CD14-positive monocyte (primary cell): ENCODE data around the gene INPP5A. TPM values are rescaled to one million over a fixed set of nuclear protein-coding genes. Genes with fewer than 3 reads are reported as not detected.
A peak's percentile ranks its signal among the peaks of the same experiment; 100 is the strongest.
"Not testable (repeated sequence)": the region's sequence is repeated elsewhere in the genome, so short reads cannot be mapped to it uniquely, and the experiment has no call there.

Experiments
- DNase-seq, 3 donors: peaks; one replicate each; pipeline ENCODE4 v3.0.0-alpha.2; 2011 to 2022
- H2AFZ ChIP-seq: 2 replicates; pipeline ENCODE4 v1.6.0; 2012; ENCODE audit warnings: mild to moderate bottlenecking, low read depth, low read length, inconsistent platforms; ENCODE audit not compliant: insufficient read depth, poor library complexity, severe bottlenecking
- H3K27ac ChIP-seq, 2 donors: 1 replicate in 1 of 2; 2 replicates in 1 of 2; pipeline ENCODE4 v1.5.1; 2012 to 2013; ENCODE audit warnings: low read length in 2 of 2, control low read depth in 1 of 2, inconsistent platforms in 1 of 2, low read depth in 1 of 2, mild to moderate bottlenecking in 1 of 2
- H3K27me3 ChIP-seq, 2 donors: one replicate each; pipeline versions ENCODE4 v1.6.0 to v1.6.1; 2011 to 2013; ENCODE audit warnings: low read length in 2 of 2; ENCODE audit not compliant: control insufficient read depth in 2 of 2, insufficient read depth in 2 of 2
- H3K36me3 ChIP-seq, 2 donors: replicated peaks in 1 of 2; 1 replicate in 1 of 2; 2 replicates in 1 of 2; pipeline versions ENCODE4 v1.5.1 to v1.6.1; 2012 to 2013; ENCODE audit warnings: low read length in 2 of 2, control low read depth in 1 of 2, inconsistent platforms in 1 of 2, mild to moderate bottlenecking in 1 of 2; ENCODE audit not compliant: insufficient read depth in 2 of 2, control insufficient read depth in 1 of 2
- H3K4me1 ChIP-seq, 2 donors: 1 replicate in 1 of 2; 2 replicates in 1 of 2; pipeline versions ENCODE4 v1.5.1 to v1.6.1; 2012 to 2013; ENCODE audit warnings: low read length in 2 of 2, control low read depth in 1 of 2, inconsistent platforms in 1 of 2, mild to moderate bottlenecking in 1 of 2, moderate library complexity in 1 of 2; ENCODE audit not compliant: insufficient read depth in 2 of 2, control insufficient read depth in 1 of 2
- H3K4me2 ChIP-seq: replicated peaks from 2 replicates; pipeline ENCODE3; 2012; ENCODE audit warnings: low read length, moderate library complexity, mild to moderate bottlenecking; ENCODE audit not compliant: poor library complexity, severe bottlenecking; ENCODE audit errors: extremely low read depth
- H3K4me3 ChIP-seq, 3 experiments: fragments of 200-600 bp in 1 of 3; sonication (generic) in 1 of 3; replicated peaks in 1 of 3; 1 replicate in 2 of 3; 2 replicates in 1 of 3; pipeline ENCODE4 v1.5.1; 2011 to 2013; ENCODE audit warnings: low read length in 3 of 3, mild to moderate bottlenecking in 3 of 3, control low read depth in 2 of 3, low read depth in 2 of 3, inconsistent platforms in 1 of 3, moderate library complexity in 1 of 3
- H3K79me2 ChIP-seq: 2 replicates; pipeline ENCODE4 v1.6.0; 2012; ENCODE audit warnings: mild to moderate bottlenecking, control low read depth, inconsistent platforms, low read length, moderate library complexity; ENCODE audit not compliant: insufficient read depth
- H3K9ac ChIP-seq: 2 replicates; pipeline ENCODE4 v1.6.0; 2017; ENCODE audit warnings: low read length, mild to moderate bottlenecking; ENCODE audit not compliant: insufficient read depth, poor library complexity, severe bottlenecking
- H3K9me3 ChIP-seq, 2 donors: replicated peaks in 1 of 2; 1 replicate in 1 of 2; 2 replicates in 1 of 2; pipeline versions ENCODE4 v1.5.1 to v1.6.1; 2012 to 2013; ENCODE audit warnings: low read length in 2 of 2, control low read depth in 1 of 2; ENCODE audit not compliant: control insufficient read depth in 1 of 2, insufficient read depth in 1 of 2
- H4K20me1 ChIP-seq: 2 replicates; pipeline ENCODE4 v1.6.0; 2012; ENCODE audit warnings: mild to moderate bottlenecking, low read length, control low read depth, moderate library complexity; ENCODE audit not compliant: insufficient read depth
- H3K27ac Mint-ChIP-seq, 7 donors: one replicate each; pipeline ENCODE4 v1.8.0; 2020; ENCODE audit warnings: mild to moderate bottlenecking in 7 of 7, mixed read lengths in 7 of 7, moderate library complexity in 6 of 7, inconsistent platforms in 2 of 7
- H3K27me3 Mint-ChIP-seq, 3 donors: one replicate each; pipeline ENCODE4 v1.8.0; 2021 to 2022; ENCODE audit warnings: low read depth in 3 of 3, mild to moderate bottlenecking in 3 of 3, mixed read lengths in 3 of 3, moderate library complexity in 3 of 3, inconsistent platforms in 1 of 3
- H3K36me3 Mint-ChIP-seq, 2 donors: one replicate each; pipeline ENCODE4 v1.8.0; 2020; ENCODE audit warnings: mixed read lengths in 2 of 2, inconsistent platforms in 1 of 2, mild to moderate bottlenecking in 1 of 2
- H3K4me1 Mint-ChIP-seq: one replicate; pipeline ENCODE4 v1.8.0; 2020; ENCODE audit warnings: mild to moderate bottlenecking, mixed read lengths
- H3K4me3 Mint-ChIP-seq, 2 donors: one replicate each; pipeline ENCODE4 v1.8.0; 2020; ENCODE audit warnings: mild to moderate bottlenecking in 2 of 2, mixed read lengths in 2 of 2, moderate library complexity in 1 of 2
- H3K9me3 Mint-ChIP-seq, 7 donors: one replicate each; pipeline ENCODE4 v1.8.0; 2020 to 2022; ENCODE audit warnings: mixed read lengths in 7 of 7, mild to moderate bottlenecking in 6 of 7, moderate library complexity in 6 of 7, inconsistent platforms in 2 of 7
- WGBS: methylation state at CpG from one replicate; pipeline ENCODE4 v1.1.5; 2013; ENCODE audit warnings: missing lambda C conversion rate; ENCODE audit not compliant: insufficient coverage; 5-methylcytosine and 5-hydroxymethylcytosine counted together
- intact Hi-C, 2 donors: fragments of 100-400 bp; cut with micrococcal nuclease; formaldehyde crosslinking; loops; one replicate each; pipeline versions ENCODE4 v1.15.0 to v1.15.1; 2023
- polyA plus RNA-seq, 3 donors: library from polyadenylated mRNA; depleted of rRNA in 1 of 3; unstranded in 2 of 3; stranded (reverse) in 1 of 3; fragments of 300-500 nt in 2 of 3; fragments of >200 nt in 1 of 3; fragmentation: Illumina TruSeq in 2 of 3; gene quantifications; 1 replicate in 2 of 3; 2 replicates in 1 of 3; pipeline ENCODE4 v1.2.3, GENCODE V29; 2012 to 2021
- TF ChIP-seq, protein P1 (sequence below): fragments of 200-600 bp; IDR thresholded peaks from one replicate; pipeline ENCODE4 v1.8.0; 2022; ENCODE audit warnings: antibody characterized with exemption, mild to moderate bottlenecking

INPP5A gene
- polyA plus RNA-seq, 3 donors = 0.87 to 17.2 (median 2.9) TPM

GRCh38 chr10:132596742-132597279 is 59.2 kb downstream of the INPP5A start:
- Histone ChIP-seq H3K9me3 (peaks cover 16 to 20% of the 10 kb centered on the region in 2 donors), H3K79me2 (peaks cover 97% of the 10 kb centered on the region), H3K4me3 (no peak overlapping the region), H3K4me2 (no peak overlapping the region), H3K36me3 (peaks cover 0 to 13% of the 10 kb centered on the region in 2 donors), H3K4me1 (peaks cover 35 to 46% of the 10 kb centered on the region in 2 donors), H3K27ac (no peak overlapping the region), H4K20me1 (peaks cover 77% of the 10 kb centered on the region), H3K27me3 (no peaks in the 10 kb centered on the region), H3K9ac (no peak overlapping the region), H2AFZ (no peak overlapping the region)
- Mint-ChIP-seq H3K9me3 (peaks cover 14 to 29% (median 26%) of the 10 kb centered on the region in 7 donors), H3K4me1 (peaks cover 53% of the 10 kb centered on the region), H3K27ac (no peak overlapping the region), H3K36me3 (peaks cover 9 to 21% of the 10 kb centered on the region in 2 donors), H3K27me3 (peaks cover 0 to 3% (median 0%) of the 10 kb centered on the region in 3 donors), H3K4me3 (no peak overlapping the region)
- intact Hi-C loops = loop anchor here in 1 of 2 donors (5.0 kb wide), 1 partner anchor 40 kb away; no protein-coding TSS in a partner anchor
- TF ChIP-seq, protein P1, sequence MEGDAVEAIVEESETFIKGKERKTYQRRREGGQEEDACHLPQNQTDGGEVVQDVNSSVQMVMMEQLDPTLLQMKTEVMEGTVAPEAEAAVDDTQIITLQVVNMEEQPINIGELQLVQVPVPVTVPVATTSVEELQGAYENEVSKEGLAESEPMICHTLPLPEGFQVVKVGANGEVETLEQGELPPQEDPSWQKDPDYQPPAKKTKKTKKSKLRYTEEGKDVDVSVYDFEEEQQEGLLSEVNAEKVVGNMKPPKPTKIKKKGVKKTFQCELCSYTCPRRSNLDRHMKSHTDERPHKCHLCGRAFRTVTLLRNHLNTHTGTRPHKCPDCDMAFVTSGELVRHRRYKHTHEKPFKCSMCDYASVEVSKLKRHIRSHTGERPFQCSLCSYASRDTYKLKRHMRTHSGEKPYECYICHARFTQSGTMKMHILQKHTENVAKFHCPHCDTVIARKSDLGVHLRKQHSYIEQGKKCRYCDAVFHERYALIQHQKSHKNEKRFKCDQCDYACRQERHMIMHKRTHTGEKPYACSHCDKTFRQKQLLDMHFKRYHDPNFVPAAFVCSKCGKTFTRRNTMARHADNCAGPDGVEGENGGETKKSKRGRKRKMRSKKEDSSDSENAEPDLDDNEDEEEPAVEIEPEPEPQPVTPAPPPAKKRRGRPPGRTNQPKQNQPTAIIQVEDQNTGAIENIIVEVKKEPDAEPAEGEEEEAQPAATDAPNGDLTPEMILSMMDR = no peak
- DNase-seq = no peak
- 89% methylated on average over 19 of the region's 21 CpGs for WGBS

- peaks cover 0 to 13% of the 10 kb centered on the region in 2 donors for H3K36me3 ChIP-seq
- peaks cover 14 to 32% (median 26%) of the 10 kb centered on the region in 7 donors for H3K9me3 Mint-ChIP-seq
- peaks cover 9 to 21% of the 10 kb centered on the region in 2 donors for H3K36me3 Mint-ChIP-seq
- peaks cover 97% of the 10 kb centered on the region for H3K79me2 ChIP-seq
- H3K9ac ChIP-seq = no peak overlapping the region
- no peak overlapping the region for H3K4me2 ChIP-seq
- H3K27me3 Mint-ChIP-seq = peaks cover 0 to 3% (median 1%) of the 10 kb centered on the region in 3 donors
- 94% methylated on average over 20 of the region's 21 CpGs for WGBS
- H3K4me1 Mint-ChIP-seq = peaks cover 45% of the 10 kb centered on the region
- peaks cover 83% of the 10 kb centered on the region for H4K20me1 ChIP-seq
- no peak overlapping the region for H3K27ac ChIP-seq
- no peak for DNase-seq
- no peak overlapping the region for H3K4me3 ChIP-seq
- peaks cover 27 to 38% of the 10 kb centered on the region in 2 donors for H3K4me1 ChIP-seq
- intact Hi-C loops = loop anchor here in 1 of 2 donors (5.0 kb wide), 1 partner anchor 40 kb away; no protein-coding TSS in a partner anchor
- no peak overlapping the region for H2AFZ ChIP-seq
- no peak overlapping the region for H3K4me3 Mint-ChIP-seq
- peaks cover 16 to 20% of the 10 kb centered on the region in 2 donors for H3K9me3 ChIP-seq
- peak overlapping the region in 1 of 7 donors; percentile 6 for H3K27ac Mint-ChIP-seq
- TF ChIP-seq, protein P1 = no peak
- no peaks in the 10 kb centered on the region for H3K27me3 ChIP-seq
Measured at GRCh38 chr10:132597654-132598053, 60.1 kb downstream of the INPP5A start.

DNA sequence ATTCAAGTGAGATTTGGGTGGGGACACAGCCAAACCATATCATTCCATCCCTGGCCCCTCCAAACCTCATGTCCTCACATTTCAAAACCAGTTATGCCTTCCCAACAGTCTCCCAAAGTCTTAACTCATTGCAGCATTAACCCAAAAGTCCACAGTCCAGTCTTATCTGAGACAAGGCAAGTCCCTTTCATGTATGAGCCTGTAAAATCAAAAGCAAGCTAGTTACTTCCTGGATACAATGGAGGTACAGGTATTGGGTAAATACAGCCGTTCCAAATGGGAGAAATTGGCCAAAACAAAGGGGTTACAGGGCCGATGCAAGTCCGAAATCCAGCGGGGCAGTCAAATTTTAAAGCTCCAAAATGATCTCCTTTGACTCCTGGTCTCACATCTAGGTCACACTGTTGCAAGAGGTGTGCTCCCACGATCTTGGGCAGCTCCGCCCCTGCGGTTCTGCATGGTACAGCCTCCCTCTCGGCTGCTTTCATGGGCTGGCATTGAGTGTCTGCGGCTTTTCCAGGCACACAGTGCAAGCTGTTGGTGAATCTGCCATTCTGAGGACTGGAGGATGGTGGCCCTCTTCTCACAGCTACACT is 61.5 kb downstream of the INPP5A start:
- peaks cover 84% of the 10 kb centered on the region for H4K20me1 ChIP-seq
- not testable (repeated sequence) for H2AFZ ChIP-seq, H3K9ac ChIP-seq, H3K4me3 Mint-ChIP-seq, H3K27ac ChIP-seq, H3K4me3 ChIP-seq, H3K27ac Mint-ChIP-seq, H3K4me2 ChIP-seq, H3K27me3 Mint-ChIP-seq, H3K27me3 ChIP-seq, DNase-seq
- peaks cover 100% of the 10 kb centered on the region for H3K79me2 ChIP-seq
- 99% methylated on average over 8 of the region's 9 CpGs for WGBS
- peaks cover 16 to 25% of the 10 kb centered on the region in 2 donors for H3K9me3 ChIP-seq
- peaks cover 12 to 23% of the 10 kb centered on the region in 2 donors for H3K4me1 ChIP-seq
- H3K36me3 Mint-ChIP-seq = peaks cover 15 to 30% of the 10 kb centered on the region in 2 donors
- H3K36me3 ChIP-seq = peaks cover 0 to 13% of the 10 kb centered on the region in 2 donors
- peaks cover 30% of the 10 kb centered on the region for H3K4me1 Mint-ChIP-seq
- H3K9me3 Mint-ChIP-seq = peaks cover 18 to 36% (median 27%) of the 10 kb centered on the region in 7 donors
- intact Hi-C loops = loop anchor here in 1 of 2 donors (5.0 kb wide), 1 partner anchor 38 kb away; no protein-coding TSS in a partner anchor
